HUES64 (cell line): ENCODE results near the gene GOLGA5.

Source experiments
- H3K27ac ChIP-seq: 2 replicates; pipeline ENCODE4 v1.7.0; 2013; ENCODE audit warnings: low read depth, low read length, inconsistent platforms
- H3K27me3 ChIP-seq: 2 replicates; pipeline ENCODE4 v1.6.1; 2013; ENCODE audit warnings: mild to moderate bottlenecking, low read length; ENCODE audit not compliant: insufficient read depth
- H3K36me3 ChIP-seq: 2 replicates; pipeline ENCODE4 v1.6.1; 2013; ENCODE audit warnings: mild to moderate bottlenecking, low read length; ENCODE audit not compliant: insufficient read depth
- H3K4me1 ChIP-seq: 2 replicates; pipeline ENCODE4 v1.6.1; 2013; ENCODE audit warnings: mild to moderate bottlenecking, low read length, moderate library complexity; ENCODE audit not compliant: insufficient read depth
- H3K4me3 ChIP-seq: 2 replicates; pipeline ENCODE4 v1.5.1; 2013; ENCODE audit warnings: mild to moderate bottlenecking, low read length, moderate library complexity
- H3K9ac ChIP-seq: 2 replicates; pipeline ENCODE4 v1.6.1; 2013; ENCODE audit warnings: mild to moderate bottlenecking, low read depth, low read length
- H3K9me3 ChIP-seq: 2 replicates; pipeline ENCODE4 v1.6.1; 2013; ENCODE audit warnings: low read depth, low read length; ENCODE audit not compliant: insufficient read depth
- WGBS: fragments of 150-250, 120-280 bp; methylation state at CpG from one replicate; pipeline ENCODE4 v1.1.7; 2013; ENCODE audit warnings: missing lambda C conversion rate; 5-methylcytosine and 5-hydroxymethylcytosine counted together

Gene GOLGA5

DNA sequence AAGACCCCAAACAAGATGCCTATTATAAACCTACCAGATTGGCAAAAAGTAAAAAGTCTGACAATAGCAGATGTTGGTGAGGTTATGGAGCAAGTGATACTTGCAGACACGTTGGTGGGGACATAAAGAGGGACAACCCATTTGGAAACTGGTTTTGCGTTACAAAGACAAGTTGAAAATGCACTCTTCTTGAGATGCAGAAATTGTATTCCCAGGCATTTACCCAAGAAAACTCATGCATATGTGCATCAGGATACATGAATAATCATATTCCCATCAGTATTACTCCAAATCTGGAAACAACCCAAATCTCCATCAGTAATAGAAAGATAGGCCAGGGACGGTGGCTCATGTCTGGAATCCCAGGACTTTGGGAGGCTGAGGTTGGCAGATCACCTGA lies 12.8 kb upstream of the GOLGA5 start:
- 0 out of 2 replicates have a peak, but pooled peaks cover 3% of the 10 kb centered on the region for H3K4me1 ChIP-seq

DNA sequence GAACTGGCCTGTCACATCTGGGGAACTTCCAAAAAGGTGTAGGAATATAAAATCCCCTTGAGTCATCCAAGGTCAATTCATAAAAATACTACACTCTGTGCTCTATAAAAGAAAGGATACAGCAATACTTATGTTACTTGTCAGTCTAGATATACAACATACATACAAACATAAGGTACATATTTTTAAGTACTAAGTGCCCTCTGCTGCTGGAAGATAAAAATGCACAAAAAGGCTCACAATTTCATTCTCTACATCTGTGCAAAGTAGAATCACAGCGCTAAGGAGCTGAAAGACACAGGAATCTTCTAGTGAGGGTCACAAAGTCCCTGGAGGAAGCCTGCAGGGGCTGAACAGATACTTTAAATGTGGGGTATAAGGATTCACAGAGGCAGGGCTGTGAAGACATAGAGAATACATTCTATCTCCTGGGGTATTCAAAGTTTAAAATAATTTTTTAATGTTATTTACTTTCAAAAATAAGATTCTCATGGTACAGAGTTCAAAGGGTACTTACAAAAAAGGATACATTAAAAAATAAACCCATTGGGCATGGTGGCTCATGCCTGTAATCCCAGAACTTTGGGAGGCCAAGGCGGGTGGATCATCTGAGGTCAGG lies 10.2 kb upstream of the GOLGA5 start:
- no peak overlapping the region for H3K27ac ChIP-seq
- H3K4me1 ChIP-seq: 0 out of 2 replicates have a peak, but pooled peaks cover 3% of the 10 kb centered on the region
- no peak overlapping the region for H3K4me3 ChIP-seq
- H3K36me3 ChIP-seq: no peaks in the 10 kb centered on the region
- H3K27me3 ChIP-seq: no peaks in the 10 kb centered on the region
- H3K9me3 ChIP-seq: peaks cover 4% of the 10 kb centered on the region
- H3K9ac ChIP-seq: no peak overlapping the region
- 85% methylated on average over 2 of the region's 2 CpGs for WGBS

More for the DNA sequence above, 12.8 kb upstream of the GOLGA5 start:
- 84% methylated on average over 3 of the region's 3 CpGs for WGBS
- Histone ChIP-seq H3K9me3 (no peaks in the 10 kb centered on the region), H3K36me3 (no peaks in the 10 kb centered on the region), H3K27ac (no peak overlapping the region), H3K27me3 (no peaks in the 10 kb centered on the region), H3K4me3 (no peak overlapping the region), H3K9ac (no peak overlapping the region)

DNA sequence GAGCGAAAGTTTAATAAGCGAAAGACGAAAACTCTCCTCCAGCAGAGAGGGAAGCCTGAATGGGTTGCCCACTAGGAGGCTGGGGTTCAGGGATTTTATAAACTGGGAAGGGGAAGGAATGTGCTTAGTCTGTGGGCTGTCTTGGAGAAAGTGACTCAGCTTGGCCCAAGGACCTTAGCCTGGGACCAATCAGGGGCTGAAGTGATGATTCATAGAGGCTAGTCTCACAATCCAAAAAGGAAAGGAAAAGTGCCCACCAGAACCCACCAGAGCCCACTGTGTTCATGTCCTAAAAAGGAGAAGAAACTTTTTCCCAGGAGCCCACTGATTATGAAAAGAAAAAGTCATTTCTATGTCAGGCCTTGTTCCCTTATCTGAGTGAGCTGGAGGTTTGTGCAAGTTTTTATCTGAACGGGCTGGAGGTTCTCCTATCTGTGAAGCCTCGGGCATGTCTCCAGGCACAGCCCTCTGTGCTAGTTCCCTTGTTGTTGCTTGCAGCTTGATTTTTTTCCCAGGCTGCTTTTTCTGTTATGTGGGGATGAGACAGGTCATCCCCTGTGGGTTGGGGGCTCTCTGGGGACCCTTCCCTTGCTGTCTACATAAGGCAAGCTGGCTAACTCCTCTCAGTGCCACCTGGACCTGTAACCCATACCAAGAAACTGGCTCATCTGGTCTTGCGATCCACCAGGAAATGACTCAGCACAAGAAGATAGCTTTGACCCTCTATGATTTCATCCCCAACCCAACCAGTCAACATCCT lies 8.3 kb upstream of the GOLGA5 start:
- no peak overlapping the region for H3K9ac ChIP-seq
- no peak overlapping the region for H3K27ac ChIP-seq
- no peaks in the 10 kb centered on the region for H3K27me3 ChIP-seq
- 79% methylated on average over 6 of the region's 6 CpGs for WGBS
- H3K4me1 ChIP-seq: 0 out of 2 replicates have a peak, but pooled peaks cover 3% of the 10 kb centered on the region
- H3K4me3 ChIP-seq: no peak overlapping the region
- H3K9me3 ChIP-seq: peaks cover 16% of the 10 kb centered on the region
- no peaks in the 10 kb centered on the region for H3K36me3 ChIP-seq

DNA sequence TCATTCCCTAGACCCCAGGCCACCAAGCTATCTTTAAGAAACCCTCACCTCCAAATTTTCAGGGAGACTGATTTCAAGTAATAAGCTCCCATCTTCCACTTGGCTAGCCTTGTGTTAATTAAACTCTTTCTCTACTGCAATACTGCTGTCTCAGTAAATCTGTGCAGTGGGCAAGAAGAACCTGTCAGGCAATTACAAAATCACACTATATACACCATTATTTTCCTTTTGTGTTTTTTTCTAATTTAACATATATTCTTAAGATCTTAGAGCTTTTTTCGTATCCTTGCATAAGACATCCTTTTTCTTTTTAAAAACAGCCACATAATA lies 7.7 kb upstream of the GOLGA5 start:
- Histone ChIP-seq H3K9me3 (peaks cover 16% of the 10 kb centered on the region), H3K4me1 (0 out of 2 replicates have a peak, but pooled peaks cover 3% of the 10 kb centered on the region), H3K9ac (no peak overlapping the region), H3K4me3 (no peak overlapping the region), H3K27me3 (no peaks in the 10 kb centered on the region), H3K36me3 (no peaks in the 10 kb centered on the region), H3K27ac (no peak overlapping the region)
- 100% methylated on average over 1 of the region's 1 CpG for WGBS

DNA sequence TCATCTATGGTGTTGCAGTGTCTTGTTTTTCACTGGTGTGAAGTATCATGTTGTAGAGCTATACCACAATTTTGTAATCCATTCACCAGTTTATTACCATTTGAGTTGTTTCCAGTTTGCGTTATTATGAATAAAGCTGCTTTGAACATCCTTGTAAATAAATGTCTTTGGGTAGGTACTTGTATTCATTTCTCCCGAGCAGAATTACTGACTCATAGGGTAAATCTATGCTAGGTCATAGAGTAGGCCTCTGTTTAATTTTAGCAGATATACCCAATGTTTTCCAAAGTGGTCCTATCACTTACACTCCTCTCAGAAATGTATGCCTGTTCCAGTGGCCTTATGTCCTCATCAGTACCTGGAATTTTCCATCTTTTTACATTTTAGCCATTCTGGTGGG lies 6.6 kb upstream of the GOLGA5 start:
- H3K9ac ChIP-seq: no peak overlapping the region
- H3K27me3 ChIP-seq: no peaks in the 10 kb centered on the region
- no peak overlapping the region for H3K27ac ChIP-seq
- H3K9me3 ChIP-seq: peaks cover 16% of the 10 kb centered on the region
- no peaks in the 10 kb centered on the region for H3K36me3 ChIP-seq
- H3K4me3 ChIP-seq: no peak overlapping the region
- WGBS: 93% methylated on average over 2 of the region's 2 CpGs
- 0 out of 2 replicates have a peak, but pooled peaks cover 3% of the 10 kb centered on the region for H3K4me1 ChIP-seq

DNA sequence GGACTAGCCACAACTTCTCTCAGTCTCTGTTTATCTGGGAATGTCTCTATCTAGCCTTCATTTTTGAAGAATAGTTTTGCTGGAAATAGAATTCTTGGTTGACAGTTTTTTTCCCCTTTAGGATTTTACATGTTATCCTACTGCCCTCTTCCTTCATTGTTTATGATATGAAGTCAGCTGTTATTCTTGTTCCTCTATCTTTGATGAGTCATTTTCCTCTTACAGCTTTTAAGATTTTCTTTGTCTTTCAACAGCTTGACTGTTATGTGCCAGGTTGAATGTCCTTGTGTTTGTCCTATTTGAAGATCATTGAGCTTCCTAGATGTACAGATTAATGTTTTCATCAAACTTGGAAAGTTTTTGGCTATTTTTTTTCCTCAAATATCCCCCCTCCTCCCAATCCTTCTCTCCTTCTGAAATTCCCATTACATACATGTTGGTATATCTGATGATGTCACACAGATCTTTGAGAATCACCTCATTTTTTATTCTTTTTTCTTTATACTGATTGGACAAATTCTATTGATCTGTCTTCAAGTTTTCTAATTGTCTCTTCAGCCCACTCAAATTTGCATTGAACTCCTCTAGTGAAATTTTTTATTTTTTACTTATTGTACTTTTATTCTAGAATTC lies 4.5 kb upstream of the GOLGA5 start:
- Histone ChIP-seq H3K27me3 (no peaks in the 10 kb centered on the region), H3K4me1 (0 out of 2 replicates have a peak, but pooled peaks cover 9% of the 10 kb centered on the region), H3K36me3 (no peaks in the 10 kb centered on the region), H3K9me3 (peaks cover 16% of the 10 kb centered on the region), H3K4me3 (no peak overlapping the region), H3K9ac (no peak overlapping the region), H3K27ac (no peak overlapping the region)

DNA sequence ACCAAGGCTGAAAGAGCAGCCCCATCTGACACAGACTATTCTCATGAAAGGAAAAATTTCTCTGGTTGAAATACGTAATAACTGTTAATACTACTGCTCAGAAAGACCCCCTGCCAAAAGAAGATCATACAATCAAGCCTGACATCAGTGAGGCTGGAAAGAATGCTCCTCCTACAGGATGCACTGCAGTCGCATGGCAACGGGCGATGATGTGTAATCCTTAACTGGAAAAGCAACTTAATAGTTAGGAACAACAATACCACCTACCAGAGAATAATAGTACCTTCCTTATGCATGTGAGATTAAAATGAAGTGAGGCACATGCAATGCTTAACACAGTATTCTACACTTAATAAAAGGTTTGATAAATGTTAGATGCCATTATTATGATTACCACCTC lies 1.2 kb upstream of the GOLGA5 start:
- H3K9ac ChIP-seq: no peak overlapping the region
- peaks cover 16% of the 10 kb centered on the region for H3K9me3 ChIP-seq
- no peak overlapping the region for H3K4me3 ChIP-seq
- 70% methylated on average over 4 of the region's 4 CpGs for WGBS
- H3K36me3 ChIP-seq: peaks cover 9% of the 10 kb centered on the region
- 0 out of 2 replicates have a peak, but pooled peaks cover 5% of the 10 kb centered on the region for H3K4me1 ChIP-seq
- H3K27ac ChIP-seq: no peak overlapping the region
- H3K27me3 ChIP-seq: no peaks in the 10 kb centered on the region

DNA sequence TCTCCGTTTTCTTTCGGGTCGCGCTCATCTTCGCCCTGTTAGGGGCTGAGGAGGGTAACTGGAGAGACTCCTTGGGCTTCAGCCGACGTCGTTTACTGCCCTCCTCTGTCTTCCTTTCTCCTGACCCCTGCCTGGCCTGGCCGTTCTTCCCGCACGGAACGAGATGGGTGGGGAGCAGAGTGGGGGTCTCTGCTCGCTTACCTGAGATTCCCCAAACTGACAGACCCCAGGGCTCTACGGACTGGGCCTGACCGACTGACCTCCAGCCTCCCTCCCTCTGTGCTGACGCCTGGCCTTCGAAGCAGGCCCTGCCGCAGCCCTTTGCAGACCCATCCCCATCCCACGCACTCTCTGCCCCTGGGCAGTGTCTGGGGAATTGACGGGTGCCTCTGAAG lies 439 bp downstream of the GOLGA5 start:
- Histone ChIP-seq H3K27me3 (no peaks in the 10 kb centered on the region), H3K27ac (peak overlapping the region; percentile 82), H3K4me3 (peak overlapping the region; percentile 97), H3K9ac (peak overlapping the region; percentile 88), H3K4me1 (0 out of 2 replicates have a peak, but pooled peaks cover 5% of the 10 kb centered on the region), H3K36me3 (peaks cover 21% of the 10 kb centered on the region), H3K9me3 (peaks cover 6% of the 10 kb centered on the region; the same call in 1 of the 2 replicates)
- WGBS: 2% methylated on average over 16 of the region's 20 CpGs

DNA sequence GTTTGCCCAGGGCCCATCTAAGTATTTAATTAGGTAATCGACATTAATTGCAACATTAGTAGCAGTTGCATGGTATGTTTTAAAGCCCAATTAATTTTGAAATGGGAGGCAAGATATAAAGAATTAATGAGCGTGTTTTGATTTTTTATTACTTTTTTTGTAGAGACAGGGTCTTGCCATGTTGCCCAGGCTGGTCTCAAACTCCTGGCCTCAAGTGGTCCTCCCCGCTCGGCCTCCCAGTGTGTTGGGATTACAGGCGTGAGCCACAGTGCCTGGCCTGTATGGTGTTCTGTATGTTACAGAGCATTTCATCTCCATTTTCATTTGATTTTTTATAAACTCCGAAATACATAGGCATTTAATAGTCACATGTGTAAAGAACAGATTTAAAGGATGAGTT lies 856 bp downstream of the GOLGA5 start:
- no peaks in the 10 kb centered on the region for H3K27me3 ChIP-seq
- H3K27ac ChIP-seq: peak overlapping the region; percentile 82; the same call in 1 of the 2 replicates
- 0 out of 2 replicates have a peak, but pooled peaks cover 5% of the 10 kb centered on the region for H3K4me1 ChIP-seq
- H3K9me3 ChIP-seq: peaks cover 4% of the 10 kb centered on the region; the same call in 1 of the 2 replicates
- peaks cover 23% of the 10 kb centered on the region for H3K36me3 ChIP-seq
- H3K4me3 ChIP-seq: peak overlapping the region; percentile 97
- WGBS: 71% methylated on average over 5 of the region's 6 CpGs
- H3K9ac ChIP-seq: peak overlapping the region; percentile 88

DNA sequence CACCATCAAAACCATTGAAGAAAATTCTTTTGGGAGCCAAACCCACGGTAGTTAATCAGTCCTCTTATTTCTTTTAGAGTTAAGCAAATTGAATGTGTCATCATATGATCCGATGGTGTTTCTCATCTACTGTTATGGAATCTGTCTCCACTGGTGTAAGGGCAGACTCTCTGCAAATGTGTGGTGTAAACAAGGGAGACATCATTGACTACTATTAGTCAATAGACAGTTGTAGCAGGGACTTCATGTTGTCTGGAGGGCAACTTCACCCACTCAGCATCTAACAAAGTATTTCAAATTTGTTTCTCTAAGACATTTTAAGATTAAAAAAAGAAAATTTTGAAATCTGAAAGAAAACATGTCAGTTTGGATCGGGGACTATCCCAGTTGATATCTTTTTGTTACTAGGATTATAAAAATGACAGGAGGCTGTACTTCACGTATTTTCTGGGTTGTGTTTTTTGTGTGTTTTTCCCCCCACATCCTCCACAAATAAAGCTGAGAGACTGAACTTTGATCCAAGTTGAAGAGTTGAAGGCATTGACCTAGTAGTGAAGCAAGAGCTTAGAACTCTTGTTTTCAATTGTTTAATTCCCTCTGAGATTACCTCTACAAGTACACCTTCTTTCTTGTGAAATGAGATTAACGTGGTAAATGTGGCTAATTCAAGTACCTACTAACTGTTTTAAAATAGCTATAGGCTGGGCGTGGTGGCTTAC lies 4.0 kb downstream of the GOLGA5 start:
- no peak overlapping the region for H3K4me3 ChIP-seq
- H3K36me3 ChIP-seq: peaks cover 31% of the 10 kb centered on the region
- no peaks in the 10 kb centered on the region for H3K27me3 ChIP-seq
- no peaks in the 10 kb centered on the region for H3K9me3 ChIP-seq
- no peak overlapping the region for H3K9ac ChIP-seq
- over 99% methylated on average over 5 of the region's 6 CpGs for WGBS
- H3K27ac ChIP-seq: no peak overlapping the region
- H3K4me1 ChIP-seq: 0 out of 2 replicates have a peak, but pooled peaks cover 4% of the 10 kb centered on the region

DNA sequence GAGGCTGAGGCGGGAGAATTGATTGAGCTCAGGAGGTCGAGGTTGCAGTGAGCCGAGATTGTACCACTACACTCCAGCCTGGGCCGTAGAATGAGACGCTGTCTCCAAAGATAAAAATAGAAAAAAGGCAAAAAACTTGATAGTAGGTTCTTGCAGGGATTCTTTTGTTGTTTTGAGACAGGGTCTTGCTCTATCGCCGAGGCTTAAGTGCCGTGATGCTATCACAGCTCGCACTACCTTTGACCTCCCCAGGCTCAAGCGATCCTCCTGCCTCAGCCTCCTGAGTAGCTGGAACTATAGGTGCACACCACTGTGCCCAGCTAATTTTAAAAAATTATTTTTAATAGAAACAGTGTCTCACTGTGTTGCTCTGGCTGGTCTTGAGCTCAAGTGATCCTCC lies 4.7 kb downstream of the GOLGA5 start:
- Histone ChIP-seq H3K4me1 (no peaks in the 10 kb centered on the region), H3K4me3 (no peak overlapping the region), H3K36me3 (peaks cover 38% of the 10 kb centered on the region), H3K9me3 (no peaks in the 10 kb centered on the region), H3K27ac (no peak overlapping the region), H3K9ac (no peak overlapping the region), H3K27me3 (no peaks in the 10 kb centered on the region)
- WGBS: 89% methylated on average over 9 of the region's 10 CpGs
